ENCODE measurements around the gene MMP19. TPM values are rescaled to one million over a fixed set of nuclear protein-coding genes. Genes with fewer than 3 reads are reported as not detected.

MMP19 gene
- total RNA-seq, 1 experiment from 2014 or later, result 2.3 TPM

DNA sequence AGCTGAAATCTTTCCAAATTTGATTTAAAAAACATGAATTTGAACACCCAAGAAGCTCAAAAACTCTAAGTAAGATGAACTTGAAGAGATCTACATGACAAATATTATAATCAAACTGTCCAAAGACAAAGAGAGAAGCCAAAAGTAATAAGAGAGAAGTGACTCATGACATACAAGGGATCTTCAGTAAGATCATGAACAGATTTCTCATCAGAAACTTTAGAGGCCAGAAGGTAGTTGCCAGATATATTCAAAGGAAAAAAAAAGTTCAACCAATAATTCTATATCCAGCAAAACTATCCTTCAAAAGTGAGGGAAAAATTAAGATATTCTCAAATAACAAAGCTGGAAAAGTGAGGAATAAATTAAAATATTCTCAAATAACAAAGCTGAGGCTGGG, 35.1 kb upstream of the MMP19 start:
- H2AFZ ChIP-seq (ENCODE audit: low read depth, low read length, poor library complexity, severe bottlenecking), result no peak overlapping the region

More for the DNA sequence above, 35.1 kb upstream of the MMP19 start:
- no TSS peak for BruUV-seq (replicated peaks)
- DNase-seq (ENCODE audit: low read depth, low spot score) (no peak), ATAC-seq (no peak)
- Histone ChIP-seq H3K79me2 (ENCODE audit: insufficient read depth, low read length) (no peaks in the 10 kb centered on the region), H3K27ac (ENCODE audit: low read depth, low read length) (no peak overlapping the region), H3K4me1 (ENCODE audit: control insufficient read depth in 1 of 2, insufficient read depth in 2 of 2, low read length in 2 of 2) (peaks cover 0 to 11% of the 10 kb centered on the region in 2 experiments; a peak in 3 of 4 replicates), H3K4me2 (ENCODE audit: low read length) (no peak overlapping the region), H3K9me3 (ENCODE audit: control insufficient read depth in 1 of 2, insufficient read depth in 1 of 2, low read depth in 1 of 2, low read length in 2 of 2) (peaks cover 0 to 8% of the 10 kb centered on the region in 2 experiments; a peak in 2 of 4 replicates), H3K4me3 (replicated peaks in 1 of 2; ENCODE audit: low read depth in 1 of 2, low read length in 2 of 2) (no peak overlapping the region), H3K36me3 (ENCODE audit: control insufficient read depth in 1 of 2, insufficient read depth in 2 of 2, low read length in 2 of 2) (no peaks in the 10 kb centered on the region), H3K9me2 (ENCODE audit: insufficient read depth) (no peaks in the 10 kb centered on the region), H3K9ac (ENCODE audit: low read length) (no peak overlapping the region), H4K20me1 (ENCODE audit: insufficient read depth) (no peaks in the 10 kb centered on the region), H3K27me3 (ENCODE audit: insufficient read depth, low read length) (no peaks in the 10 kb centered on the region)
- intact Hi-C loops (cut with micrococcal nuclease), result no loop called here
- ChIA-PET RAD21 (ENCODE audit: low non-redundant PET in 1 of 2, low total read pairs in 2 of 2, uncharacterized antibody in 2 of 2, unreplicated experiment in 2 of 2) (no interaction called here), CTCF (no interaction called here), POLR2A (interaction anchor here (1.4 kb wide), 1 partner anchor 14 kb away, joined by 3 read pairs; no protein-coding TSS in a partner anchor)
- TF ChIP-seq ZNF274 (IDR thresholded peaks at IDR 0.05; ENCODE audit: low read depth, low read length) (no peak), FOSL1 (IDR thresholded peaks at IDR 0.05; ENCODE audit: low read depth) (no peak), EGR1 (IDR thresholded peaks at IDR 0.05; ENCODE audit: low read depth) (no peak), POLR2A (IDR thresholded peaks at IDR 0.05; ENCODE audit: borderline replicate concordance, extremely low read depth, insufficient read depth, insufficient read length) (no peak), JUND (IDR thresholded peaks at IDR 0.05) (no peak), RAD21 (IDR thresholded peaks at IDR 0.05; ENCODE audit: low read depth) (no peak), REST (IDR thresholded peaks at IDR 0.05; ENCODE audit: low read depth) (no peak), EZH2phosphoT487 (IDR thresholded peaks at IDR 0.05; ENCODE audit: borderline replicate concordance) (no peak), CBX3 (IDR thresholded peaks at IDR 0.05; ENCODE audit: low read depth) (no peak)
